Gastrocnemius medialis (tissue), 4 donors: ENCODE results near the gene NBDY.
"Not testable (repeated sequence)": the region's sequence is repeated elsewhere in the genome, so short reads cannot be mapped to it uniquely, and the experiment has no call there.

Experiments used
- POLR2A ChIP-seq, 2 donors: fragments of 450-650 bp; IDR thresholded peaks; one replicate each; pipeline ENCODE4 v1.6.1; 2017; ENCODE audit warnings: antibody characterized with exemption in 2 of 2, mild to moderate bottlenecking in 2 of 2, moderate library complexity in 2 of 2
- TF ChIP-seq, protein P1 (sequence below), 5 experiments: fragments of 450-650 bp in 3 of 5; fragments of 200-600 bp in 2 of 5; sonication (generic) in 2 of 5; IDR thresholded peaks in 4 of 5; conservative IDR thresholded peaks in 1 of 5; 1 replicate in 4 of 5; 2 replicates in 1 of 5; pipeline ENCODE4 v1.5.1; 2016 to 2019; ENCODE audit warnings: antibody characterized with exemption in 5 of 5, mild to moderate bottlenecking in 3 of 5, moderate library complexity in 3 of 5

DNA sequence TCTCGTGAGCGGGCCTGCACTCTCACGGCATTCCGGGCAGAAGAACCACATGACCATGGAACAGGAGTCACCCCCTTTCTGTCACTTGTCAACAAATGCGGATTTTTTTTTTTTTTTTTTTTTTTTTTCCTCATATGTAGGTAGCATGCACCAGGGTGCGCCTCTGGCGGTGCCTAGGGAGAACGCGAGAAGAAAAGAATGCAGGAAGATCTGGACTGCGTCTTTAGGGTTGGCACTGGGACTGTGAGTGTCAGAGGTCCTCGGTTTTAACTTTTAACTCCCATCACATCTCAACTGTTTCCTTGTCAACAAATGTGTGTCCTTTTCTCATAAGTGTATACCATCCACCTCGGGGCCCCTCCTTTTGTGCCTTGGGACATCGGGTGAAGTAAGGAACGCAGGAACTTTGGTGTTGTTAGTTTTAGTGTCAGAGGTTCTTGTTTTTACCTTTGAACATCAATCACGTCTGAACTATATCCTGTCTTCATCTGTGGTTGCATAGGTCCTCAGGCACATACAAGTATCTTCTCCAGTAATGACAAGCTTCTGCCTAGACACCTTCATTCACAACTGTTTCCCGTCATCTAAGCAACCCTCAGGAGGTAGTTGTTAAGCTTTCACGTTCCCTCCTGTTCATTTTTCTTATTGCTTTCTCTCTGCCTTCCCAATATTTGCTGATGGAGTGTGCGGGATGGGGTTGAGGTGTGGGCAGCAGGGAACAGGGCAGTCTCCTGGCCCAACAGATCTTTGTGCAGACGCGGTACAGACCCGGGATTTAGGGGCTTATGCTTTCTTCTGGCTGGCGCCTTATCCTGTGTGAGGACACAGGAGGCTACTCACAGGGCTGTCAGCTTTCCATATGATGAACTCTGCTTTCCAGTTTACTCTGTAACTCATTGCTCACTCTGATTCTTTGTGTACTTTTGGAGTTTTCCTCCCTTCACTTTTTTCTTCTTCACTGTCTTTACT lies 51.9 kb downstream of the NBDY start:
- TF ChIP-seq, protein P1, sequence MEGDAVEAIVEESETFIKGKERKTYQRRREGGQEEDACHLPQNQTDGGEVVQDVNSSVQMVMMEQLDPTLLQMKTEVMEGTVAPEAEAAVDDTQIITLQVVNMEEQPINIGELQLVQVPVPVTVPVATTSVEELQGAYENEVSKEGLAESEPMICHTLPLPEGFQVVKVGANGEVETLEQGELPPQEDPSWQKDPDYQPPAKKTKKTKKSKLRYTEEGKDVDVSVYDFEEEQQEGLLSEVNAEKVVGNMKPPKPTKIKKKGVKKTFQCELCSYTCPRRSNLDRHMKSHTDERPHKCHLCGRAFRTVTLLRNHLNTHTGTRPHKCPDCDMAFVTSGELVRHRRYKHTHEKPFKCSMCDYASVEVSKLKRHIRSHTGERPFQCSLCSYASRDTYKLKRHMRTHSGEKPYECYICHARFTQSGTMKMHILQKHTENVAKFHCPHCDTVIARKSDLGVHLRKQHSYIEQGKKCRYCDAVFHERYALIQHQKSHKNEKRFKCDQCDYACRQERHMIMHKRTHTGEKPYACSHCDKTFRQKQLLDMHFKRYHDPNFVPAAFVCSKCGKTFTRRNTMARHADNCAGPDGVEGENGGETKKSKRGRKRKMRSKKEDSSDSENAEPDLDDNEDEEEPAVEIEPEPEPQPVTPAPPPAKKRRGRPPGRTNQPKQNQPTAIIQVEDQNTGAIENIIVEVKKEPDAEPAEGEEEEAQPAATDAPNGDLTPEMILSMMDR (IDR thresholded peaks at IDR 0.05 in 4 of 5, conservative IDR thresholded peaks at IDR 0.05 in 1 of 5), result not testable (repeated sequence)
- TF ChIP-seq POLR2A (IDR thresholded peaks at IDR 0.05), result not testable (repeated sequence)
